ENCODE measurements around the gene FOXN1. TPM values are rescaled to one million over a fixed set of nuclear protein-coding genes. Genes with fewer than 3 reads are reported as not detected.
"Not testable (repeated sequence)": the region's sequence is repeated elsewhere in the genome, so short reads cannot be mapped to it uniquely, and the experiment has no call there.

The FOXN1 gene
- total and polyA plus RNA-seq, 10 donors: not detected

DNA sequence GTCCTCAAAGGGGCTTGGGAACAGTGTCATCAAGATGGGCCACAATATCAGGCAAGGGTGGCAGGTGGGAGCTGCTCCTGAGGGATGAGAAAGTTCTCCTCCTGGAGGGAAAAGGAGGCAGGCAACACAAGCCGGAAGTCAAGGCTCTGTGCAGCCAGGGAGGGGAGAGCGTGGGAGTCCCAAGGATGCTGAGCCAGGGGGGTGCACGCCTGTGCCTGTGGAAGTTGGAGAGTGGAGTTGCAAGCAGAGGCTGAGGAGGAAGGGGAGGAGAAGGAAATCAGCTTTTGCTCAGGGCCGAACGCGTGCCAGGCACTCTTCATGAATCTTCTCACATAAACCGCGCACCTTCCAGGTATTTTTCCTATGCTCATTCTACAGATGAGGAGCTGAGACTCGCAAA, 40.1 kb upstream of the FOXN1 start:
- no peaks in the 10 kb centered on the region for H3K36me3 ChIP-seq
- H3K4me1 ChIP-seq: peaks cover 0 to 13% (median 1%) of the 10 kb centered on the region in 6 donors
- TF ChIP-seq, protein P1, sequence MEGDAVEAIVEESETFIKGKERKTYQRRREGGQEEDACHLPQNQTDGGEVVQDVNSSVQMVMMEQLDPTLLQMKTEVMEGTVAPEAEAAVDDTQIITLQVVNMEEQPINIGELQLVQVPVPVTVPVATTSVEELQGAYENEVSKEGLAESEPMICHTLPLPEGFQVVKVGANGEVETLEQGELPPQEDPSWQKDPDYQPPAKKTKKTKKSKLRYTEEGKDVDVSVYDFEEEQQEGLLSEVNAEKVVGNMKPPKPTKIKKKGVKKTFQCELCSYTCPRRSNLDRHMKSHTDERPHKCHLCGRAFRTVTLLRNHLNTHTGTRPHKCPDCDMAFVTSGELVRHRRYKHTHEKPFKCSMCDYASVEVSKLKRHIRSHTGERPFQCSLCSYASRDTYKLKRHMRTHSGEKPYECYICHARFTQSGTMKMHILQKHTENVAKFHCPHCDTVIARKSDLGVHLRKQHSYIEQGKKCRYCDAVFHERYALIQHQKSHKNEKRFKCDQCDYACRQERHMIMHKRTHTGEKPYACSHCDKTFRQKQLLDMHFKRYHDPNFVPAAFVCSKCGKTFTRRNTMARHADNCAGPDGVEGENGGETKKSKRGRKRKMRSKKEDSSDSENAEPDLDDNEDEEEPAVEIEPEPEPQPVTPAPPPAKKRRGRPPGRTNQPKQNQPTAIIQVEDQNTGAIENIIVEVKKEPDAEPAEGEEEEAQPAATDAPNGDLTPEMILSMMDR (IDR thresholded peaks at IDR 0.05 in 8 of 11, conservative IDR thresholded peaks at IDR 0.05 in 3 of 11): no peak
- no peak for TF ChIP-seq POLR2A (IDR thresholded peaks at IDR 0.05)
- no peak for TF ChIP-seq POLR2AphosphoS5 (IDR thresholded peaks at IDR 0.05)
- no peak for DNase-seq
- WGBS, 5 donors: 53 to 68% (median 63%) methylated on average over 9 of the region's 9 CpGs
- H3K9me3 ChIP-seq: no peaks in the 10 kb centered on the region
- intact Hi-C loops (cut with DNase I; ENCODE audit: low total_unique reads): no loop called here
- peaks cover 0 to 25% (median 0%) of the 10 kb centered on the region in 7 donors for H3K27me3 ChIP-seq (replicated peaks in 1 of 7)
- no peak overlapping the region for H3K4me3 ChIP-seq
- H3K27ac ChIP-seq: no peak overlapping the region

DNA sequence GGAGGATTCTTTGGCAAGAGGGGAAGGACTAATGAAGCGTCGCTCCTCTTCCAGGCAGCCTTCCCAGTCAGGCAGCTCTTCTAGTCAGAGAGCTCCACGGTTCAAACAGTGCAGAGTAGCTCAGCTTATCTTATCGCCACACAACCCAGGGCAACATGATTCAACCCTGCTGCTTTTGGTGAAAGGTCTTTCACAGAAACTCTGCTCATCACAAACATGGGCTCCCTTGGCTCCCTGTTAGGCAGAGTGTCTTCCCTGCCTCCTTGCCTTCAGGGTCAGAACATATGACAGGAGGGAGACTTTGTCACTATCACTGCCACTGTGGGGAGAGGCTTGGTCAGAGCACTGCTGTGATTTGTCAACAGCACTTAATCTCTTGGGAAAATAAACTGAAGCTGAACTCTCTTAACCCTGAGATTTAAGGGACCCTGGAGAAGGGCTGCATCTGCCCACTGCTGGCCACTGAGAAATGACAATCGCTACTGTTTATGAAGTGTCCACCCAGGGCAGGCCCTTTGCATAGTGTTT, 39.6 kb upstream of the FOXN1 start:
- H3K36me3 ChIP-seq: no peaks in the 10 kb centered on the region
- 56 to 76% (median 66%) methylated on average over 5 of the region's 5 CpGs for WGBS, 5 donors
- TF ChIP-seq, protein P1 (IDR thresholded peaks at IDR 0.05 in 8 of 11, conservative IDR thresholded peaks at IDR 0.05 in 3 of 11): no peak
- TF ChIP-seq POLR2A (IDR thresholded peaks at IDR 0.05): no peak
- peaks cover 0 to 13% (median 1%) of the 10 kb centered on the region in 6 donors for H3K4me1 ChIP-seq
- H3K27ac ChIP-seq: no peak overlapping the region
- DNase-seq: no peak
- H3K4me3 ChIP-seq: no peak overlapping the region
- H3K27me3 ChIP-seq (replicated peaks in 1 of 7): peaks cover 0 to 25% (median 0%) of the 10 kb centered on the region in 7 donors
- H3K9me3 ChIP-seq: no peaks in the 10 kb centered on the region
- intact Hi-C loops (cut with DNase I; ENCODE audit: low total_unique reads): no loop called here

DNA sequence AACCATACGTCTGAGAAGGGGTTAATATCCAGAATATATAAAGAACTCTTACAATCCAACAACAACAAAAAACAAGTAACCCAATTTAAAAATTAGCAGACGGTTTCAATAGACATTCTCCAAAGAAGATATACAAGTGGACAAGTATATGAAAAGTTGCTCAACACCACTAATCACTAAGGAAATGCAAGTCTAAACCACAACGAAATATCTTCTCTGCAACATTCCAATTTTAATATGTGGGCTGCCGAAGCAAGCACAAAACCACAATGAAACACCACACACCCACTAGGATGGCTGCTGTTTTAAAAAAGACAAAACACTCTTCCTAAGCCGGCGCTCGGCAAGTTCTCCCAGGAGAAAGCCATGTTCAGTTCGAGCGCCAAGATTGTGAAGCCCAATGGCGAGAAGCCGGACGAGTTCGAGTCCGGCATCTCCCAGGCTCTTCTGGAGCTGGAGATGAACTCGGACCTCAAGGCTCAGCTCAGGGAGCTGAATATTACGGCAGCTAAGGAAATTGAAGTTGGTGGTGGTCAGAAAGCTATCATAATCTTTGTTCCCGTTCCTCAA, 38.6 kb upstream of the FOXN1 start:
- no peaks in the 10 kb centered on the region for H3K36me3 ChIP-seq
- no peak for DNase-seq
- WGBS, 5 donors: 47 to 71% (median 56%) methylated on average over 17 of the region's 17 CpGs
- H3K9me3 ChIP-seq: no peaks in the 10 kb centered on the region
- peaks cover 0 to 25% (median 0%) of the 10 kb centered on the region in 7 donors for H3K27me3 ChIP-seq (replicated peaks in 1 of 7)
- H3K4me3 ChIP-seq: no peak overlapping the region
- peaks cover 0 to 13% (median 1%) of the 10 kb centered on the region in 6 donors for H3K4me1 ChIP-seq
- no peak overlapping the region for H3K27ac ChIP-seq
- TF ChIP-seq, protein P1 (IDR thresholded peaks at IDR 0.05 in 8 of 11, conservative IDR thresholded peaks at IDR 0.05 in 3 of 11): no peak
- TF ChIP-seq POLR2AphosphoS5 (IDR thresholded peaks at IDR 0.05) (no peak), POLR2A (IDR thresholded peaks at IDR 0.05) (no peak)
- intact Hi-C loops (cut with DNase I; ENCODE audit: low total_unique reads): no loop called here

DNA sequence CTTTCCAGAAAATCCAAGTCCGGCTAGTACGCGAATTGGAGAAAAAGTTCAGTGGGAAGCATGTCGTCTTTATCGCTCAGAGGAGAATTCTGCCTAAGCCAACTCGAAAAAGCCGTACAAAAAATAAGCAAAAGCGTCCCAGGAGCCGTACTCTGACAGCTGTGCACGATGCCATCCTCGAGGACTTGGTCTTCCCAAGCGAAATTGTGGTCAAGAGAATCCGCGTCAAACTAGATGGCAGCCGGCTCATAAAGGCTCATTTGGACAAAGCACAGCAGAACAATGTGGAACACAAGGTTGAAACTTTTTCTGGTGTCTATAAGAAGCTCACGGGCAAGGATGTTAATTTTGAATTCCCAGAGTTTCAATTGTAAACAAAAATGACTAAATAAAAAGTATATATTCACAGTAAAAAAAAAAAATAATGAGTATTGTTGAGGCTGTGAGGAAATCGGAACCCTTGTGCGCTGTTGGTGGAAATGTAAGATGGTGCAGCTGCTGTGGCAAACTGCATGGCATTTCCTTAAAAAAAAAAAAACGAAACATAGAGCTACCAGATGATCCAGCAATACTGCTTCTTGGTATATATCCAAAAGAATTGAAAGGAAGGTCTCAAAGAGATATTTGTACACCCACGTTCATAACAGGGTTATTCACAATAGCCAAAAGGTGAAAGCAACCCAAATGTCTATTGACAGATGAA, 38.0 kb upstream of the FOXN1 start:
- H3K4me1 ChIP-seq: peaks cover 0 to 13% (median 1%) of the 10 kb centered on the region in 6 donors
- H3K9me3 ChIP-seq; DNase-seq; intact Hi-C loops (cut with DNase I; ENCODE audit: low total_unique reads); H3K27ac ChIP-seq; H3K4me3 ChIP-seq; H3K36me3 ChIP-seq: not testable (repeated sequence)
- peaks cover 0 to 25% (median 0%) of the 10 kb centered on the region in 7 donors for H3K27me3 ChIP-seq (replicated peaks in 1 of 7)
- 58 to 82% (median 74%) methylated on average over 15 to 20 of the region's 20 CpGs for WGBS, 5 donors
